H1 (cell line): ENCODE measurements around the gene TEKT5. TPM values are rescaled to one million over a fixed set of nuclear protein-coding genes. Genes with fewer than 3 reads are reported as not detected.
A peak's percentile ranks its signal among the peaks of the same experiment; 100 is the strongest.

Experiments used
- CTCF ChIA-PET: fragments of 300-600 bp; sonication (Branson Sonifier 250); formaldehyde crosslinking; loops from one replicate; lab custom pipeline; 2021; ENCODE audit not compliant: partially characterized antibody; lab: Charles Lee
- POLR2A ChIA-PET: fragments of 300-600 bp; sonication (Branson Sonifier 250); formaldehyde crosslinking; loops from one replicate; lab custom pipeline; 2021; ENCODE audit warnings: inconsistent platforms; ENCODE audit not compliant: partially characterized antibody; lab: Charles Lee
- DNase-seq, 2 experiments: peaks; one replicate each; pipeline versions ENCODE4 v3.0.0 to v3.0.0-alpha.2; 2010 to 2022; ENCODE audit warnings: low spot score in 2 of 2, low read depth in 1 of 2, mixed read lengths in 1 of 2
- FAIRE-seq: peaks from 2 replicates; lab custom pipeline; 2011; peaks lifted over from hg19 to GRCh38; lab: Jason Lieb, UNC
- H2AFZ ChIP-seq: 2 replicates; pipeline ENCODE4 v1.8.1; 2012; ENCODE audit warnings: low read length, inconsistent platforms
- H2AK5ac ChIP-seq: 2 replicates; pipeline ENCODE4 v1.6.1; 2013; ENCODE audit warnings: low read depth, low read length
- H2BK120ac ChIP-seq: replicated peaks from 2 replicates; pipeline ENCODE3; 2013; ENCODE audit warnings: low read depth, low read length, inconsistent platforms
- H2BK12ac ChIP-seq: 2 replicates; pipeline ENCODE4 v1.6.1; 2013; ENCODE audit warnings: low read depth, low read length
- H2BK15ac ChIP-seq: 2 replicates; pipeline ENCODE4 v1.6.1; 2013; ENCODE audit warnings: low read length
- H2BK20ac ChIP-seq: 2 replicates; pipeline ENCODE4 v1.6.1; 2013; ENCODE audit warnings: low read length
- H2BK5ac ChIP-seq: 2 replicates; pipeline ENCODE4 v1.6.1; 2013; ENCODE audit warnings: low read depth, low read length
- H3K14ac ChIP-seq: 2 replicates; pipeline ENCODE4 v1.6.1; 2013; ENCODE audit warnings: inconsistent platforms; ENCODE audit not compliant: insufficient read length
- H3K18ac ChIP-seq: 2 replicates; pipeline ENCODE4 v1.6.1; 2013; ENCODE audit warnings: low read length; ENCODE audit errors: extremely low read depth
- H3K23ac ChIP-seq: 2 replicates; pipeline ENCODE4 v1.6.1; 2013; ENCODE audit warnings: inconsistent platforms; ENCODE audit not compliant: insufficient read length
- H3K23me2 ChIP-seq: 2 replicates; pipeline ENCODE4 v1.6.1; 2013; ENCODE audit warnings: low read depth, low read length
- H3K27ac ChIP-seq: 2 replicates; pipeline ENCODE4 v1.6.1; 2011; ENCODE audit warnings: low read depth, low read length, inconsistent platforms
- H3K27me3 ChIP-seq, 4 experiments: replicated peaks in 1 of 4; 1 replicate in 1 of 4; 2 replicates in 3 of 4; pipeline versions ENCODE4 v1.6.1 to v1.8.1; 2011 to 2013; ENCODE audit warnings: low read length in 3 of 4, mild to moderate bottlenecking in 3 of 4, inconsistent platforms in 2 of 4, mixed read lengths in 2 of 4, moderate library complexity in 1 of 4; ENCODE audit not compliant: control insufficient read depth in 3 of 4, insufficient read depth in 3 of 4; ENCODE audit errors: extremely low read depth in 1 of 4
- H3K36me3 ChIP-seq, 4 experiments: 2 replicates each; pipeline versions ENCODE4 v1.6.1 to v1.8.1; 2011 to 2013; ENCODE audit warnings: mild to moderate bottlenecking in 4 of 4, low read length in 3 of 4, moderate library complexity in 2 of 4, control low read depth in 1 of 4, inconsistent platforms in 1 of 4; ENCODE audit not compliant: insufficient read depth in 4 of 4, control insufficient read depth in 2 of 4
- H3K4ac ChIP-seq: replicated peaks from 2 replicates; pipeline ENCODE3; 2013; ENCODE audit warnings: low read length, low read depth, mixed read lengths, inconsistent platforms; ENCODE audit not compliant: insufficient read length
- H3K4me1 ChIP-seq, 4 experiments: replicated peaks in 1 of 4; 1 replicate in 1 of 4; 2 replicates in 3 of 4; pipeline versions ENCODE4 v1.6.1 to v1.8.1; 2011 to 2013; ENCODE audit warnings: low read length in 3 of 4, inconsistent platforms in 2 of 4, mixed read lengths in 1 of 4; ENCODE audit not compliant: insufficient read depth in 4 of 4, control insufficient read depth in 3 of 4
- H3K4me2 ChIP-seq, 2 experiments: 2 replicates each; pipeline versions ENCODE4 v1.6.1 to v1.8.1; 2011 to 2013; ENCODE audit warnings: low read depth in 2 of 2, low read length in 2 of 2, control low read depth in 1 of 2, inconsistent platforms in 1 of 2, mild to moderate bottlenecking in 1 of 2; ENCODE audit not compliant: insufficient read depth in 1 of 2
- H3K4me3 ChIP-seq, 4 experiments: fragments of 200-600, 300-600 bp in 1 of 4; sonication (generic), shearing (Covaris generic), sonication (Bioruptor Twin) in 1 of 4; 2 replicates each; pipeline versions ENCODE4 v1.5.1 to v1.8.1; 2011 to 2016; ENCODE audit warnings: low read length in 4 of 4, low read depth in 3 of 4, control low read depth in 2 of 4, inconsistent platforms in 2 of 4, mild to moderate bottlenecking in 2 of 4, mixed read lengths in 1 of 4, moderate library complexity in 1 of 4; ENCODE audit not compliant: insufficient read depth in 2 of 4; ENCODE audit errors: extremely low read depth in 1 of 4
- H3K56ac ChIP-seq: replicated peaks from 2 replicates; pipeline ENCODE3; 2013; ENCODE audit warnings: low read depth, mild to moderate bottlenecking, mixed read lengths, low read length, inconsistent platforms; ENCODE audit not compliant: insufficient read length
- H3K79me1 ChIP-seq: 2 replicates; pipeline ENCODE4 v1.6.1; 2013; ENCODE audit warnings: low read depth, low read length, control low read depth
- H3K79me2 ChIP-seq, 2 experiments: 2 replicates each; pipeline versions ENCODE4 v1.6.1 to v1.8.1; 2012 to 2013; ENCODE audit warnings: low read length in 2 of 2, mild to moderate bottlenecking in 2 of 2, inconsistent platforms in 1 of 2; ENCODE audit not compliant: insufficient read depth in 2 of 2, control insufficient read depth in 1 of 2
- H3K9ac ChIP-seq, 4 experiments: replicated peaks in 1 of 4; 1 replicate in 1 of 4; 2 replicates in 3 of 4; pipeline versions ENCODE4 v1.6.1 to v1.8.1; 2011 to 2013; ENCODE audit warnings: low read depth in 3 of 4, low read length in 3 of 4, control low read depth in 2 of 4, mild to moderate bottlenecking in 2 of 4, moderate library complexity in 2 of 4, inconsistent platforms in 1 of 4; ENCODE audit errors: extremely low read depth in 1 of 4
- H3K9me3 ChIP-seq, 2 experiments: 2 replicates each; pipeline versions ENCODE4 v1.6.1 to v1.8.1; 2012 to 2013; ENCODE audit warnings: mild to moderate bottlenecking in 2 of 2, moderate library complexity in 2 of 2, control low read depth in 1 of 2, inconsistent platforms in 1 of 2, low read depth in 1 of 2, low read length in 1 of 2, mixed read lengths in 1 of 2; ENCODE audit not compliant: insufficient read depth in 2 of 2
- H4K20me1 ChIP-seq, 2 experiments: replicated peaks in 1 of 2; 2 replicates each; pipeline versions ENCODE3 to v1.8.1; 2011 to 2013; ENCODE audit warnings: inconsistent platforms in 2 of 2, low read length in 2 of 2, mild to moderate bottlenecking in 1 of 2; ENCODE audit not compliant: insufficient read depth in 2 of 2, control insufficient read depth in 1 of 2
- H4K5ac ChIP-seq: 2 replicates; pipeline ENCODE4 v1.6.1; 2013; ENCODE audit warnings: low read length, low read depth, mixed read lengths, inconsistent platforms; ENCODE audit not compliant: insufficient read length
- H4K8ac ChIP-seq: 2 replicates; pipeline ENCODE4 v1.8.0; 2013; ENCODE audit warnings: mild to moderate bottlenecking, moderate library complexity, low read length, inconsistent platforms; ENCODE audit not compliant: insufficient read depth; ENCODE audit errors: extremely low read depth
- H4K91ac ChIP-seq: replicated peaks from 2 replicates; pipeline ENCODE3; 2013; ENCODE audit warnings: low read length, mixed read lengths, inconsistent platforms; ENCODE audit not compliant: insufficient read length
- BACH1 ChIP-seq: IDR thresholded peaks from 2 replicates; pipeline ENCODE4 v1.6.1; 2012; ENCODE audit warnings: low read length, improper control_type of control experiment
- CBX5 ChIP-seq: fragments of 300-800, 300-1000 bp; sonication (generic); IDR thresholded peaks from 2 replicates; pipeline ENCODE4 v1.7.1; 2016; ENCODE audit warnings: antibody characterized with exemption, low read length, low read depth
- WGBS, 2 experiments: shearing (Covaris generic) in 1 of 2; methylation state at CpG; one replicate each; pipeline versions ENCODE4 v1.1.6 to v1.1.7; 2013 to 2015; ENCODE audit warnings: low lambda C conversion rate in 2 of 2, mixed read lengths in 2 of 2, inconsistent platforms in 1 of 2, low coverage in 1 of 2, missing lambda C conversion rate in 1 of 2; ENCODE audit not compliant: insufficient replicate concordance in 2 of 2, insufficient coverage in 1 of 2, insufficient read length in 1 of 2; ENCODE audit errors: extremely low coverage in 1 of 2, missing lambda C conversion rate in 1 of 2; 5-methylcytosine and 5-hydroxymethylcytosine counted together
- polyA plus RNA-seq, 7 experiments: library from polyadenylated mRNA; depleted of rRNA in 3 of 7; stranded (reverse) in 5 of 7; unstranded in 2 of 7; fragments of >200 nt in 5 of 7; fragments of 200-250 nt in 2 of 7; gene quantifications; 1 replicate in 5 of 7; 2 replicates in 1 of 7; 4 replicates in 1 of 7; pipeline versions ENCODE4 v1.2.1 to v1.2.3, GENCODE V29; 2011 to 2013; ENCODE audit warnings: missing spikeins in 2 of 7, mixed read lengths in 2 of 7
- total RNA-seq: library from RNA; stranded (reverse); fragmentation: NEBNext Ultra II Directional; extraction: Animal tissue kit (Norgen Biotek cat#: 25700); gene quantifications from 2 replicates; pipeline ENCODE4 v1.2.1, GENCODE V29; 2021

The TEKT5 gene
- total and polyA plus RNA-seq, 2 of the 8 experiments (the other 6 are each of a cell fraction or from before 2014, with no cell fraction given): 0.95 TPM; not detected in 1

DNA sequence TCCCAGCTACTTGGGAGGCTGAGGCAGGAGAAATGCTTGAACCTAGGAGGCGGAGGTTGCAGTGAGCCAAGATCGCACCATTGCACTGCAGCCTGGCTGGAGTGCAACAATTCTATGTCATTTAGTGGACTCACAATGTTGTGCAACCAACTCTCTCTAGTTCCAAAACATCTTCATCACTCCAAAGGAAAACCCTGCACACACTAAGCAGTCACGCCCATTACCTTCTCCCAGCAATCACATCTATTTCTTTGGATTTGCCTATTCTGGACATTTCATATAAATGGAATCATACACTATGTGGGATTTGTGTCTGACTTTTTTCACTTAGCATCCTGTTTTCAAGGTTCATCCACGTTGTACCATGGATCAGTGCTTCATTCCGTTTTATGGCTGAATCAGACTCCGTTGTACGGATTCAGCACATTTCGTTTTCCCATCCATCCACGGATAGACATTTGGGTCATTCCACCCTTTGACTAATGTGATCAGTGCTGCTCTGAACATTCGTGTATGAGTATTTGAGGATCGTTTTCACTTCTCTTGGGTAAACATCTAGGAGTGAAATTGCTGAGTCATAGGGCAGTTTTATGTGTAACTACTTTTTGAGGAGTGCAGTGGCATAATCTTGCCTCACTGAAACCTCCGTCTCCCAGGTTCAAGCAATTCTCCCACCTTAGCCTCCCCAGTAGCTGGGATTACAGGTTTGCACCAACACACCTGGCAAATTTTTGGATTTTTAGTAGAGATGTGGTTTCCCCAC, 69.0 kb downstream of the TEKT5 start:
- no peak overlapping the region for H3K56ac ChIP-seq
- no peaks in the 10 kb centered on the region for H3K79me1 ChIP-seq
- H3K23ac ChIP-seq: no peak overlapping the region
- H3K4ac ChIP-seq: no peak overlapping the region
- peaks cover 0 to 10% (median 5%) of the 10 kb centered on the region in 4 experiments; a peak in 6 of 7 replicates for H3K4me1 ChIP-seq
- H2AK5ac ChIP-seq: no peak overlapping the region
- no peak overlapping the region for H3K4me3 ChIP-seq
- no peak overlapping the region for H2BK120ac ChIP-seq
- H4K5ac ChIP-seq: no peak overlapping the region
- H3K79me2 ChIP-seq: no peaks in the 10 kb centered on the region
- DNase-seq (no peak), FAIRE-seq (no peak)
- H4K91ac ChIP-seq: no peak overlapping the region
- H3K9ac ChIP-seq: no peak overlapping the region
- no peaks in the 10 kb centered on the region for H3K23me2 ChIP-seq
- no peak overlapping the region for H3K4me2 ChIP-seq
- no peak overlapping the region for H2BK15ac ChIP-seq
- no peak overlapping the region for H4K8ac ChIP-seq
- ChIA-PET CTCF (no interaction called here), POLR2A (no interaction called here)
- WGBS, 2 experiments: 91% methylated on average over 12 of the region's 12 CpGs; no CpG with 5 or more reads in 1 of the 2 experiments
- no peak overlapping the region for H3K27ac ChIP-seq
- H3K36me3 ChIP-seq: no peaks in the 10 kb centered on the region
- H2BK20ac ChIP-seq: no peak overlapping the region
- no peaks in the 10 kb centered on the region; a peak in 1 of 7 replicates for H3K27me3 ChIP-seq
- peak; percentile 58 for TF ChIP-seq BACH1
- TF ChIP-seq CBX5: no peak
- no peak overlapping the region for H2BK5ac ChIP-seq
- H3K9me3 ChIP-seq: no peaks in the 10 kb centered on the region
- H2BK12ac ChIP-seq: no peak overlapping the region
- H3K18ac ChIP-seq: no peak overlapping the region
- no peaks in the 10 kb centered on the region for H4K20me1 ChIP-seq
- no peak overlapping the region for H2AFZ ChIP-seq
- H3K14ac ChIP-seq: no peak overlapping the region
